ENCODE data around the gene FANCE. TPM values are rescaled to one million over a fixed set of nuclear protein-coding genes. Genes with fewer than 3 reads are reported as not detected.
"Not testable (repeated sequence)": the region's sequence is repeated elsewhere in the genome, so short reads cannot be mapped to it uniquely, and the experiment has no call there.

FANCE gene
- total RNA-seq, 1 donor from 2014 or later = 9.0 TPM

GRCh38 chr6:35427435-35427834 is 24.7 kb upstream of the FANCE start:
- ATAC-seq = no peak
- intact Hi-C loops (cut with DNase I) = no loop called here
- no peak for TF ChIP-seq CTCF (IDR thresholded peaks at IDR 0.05)

GRCh38 chr6:35427851-35428321 is 24.3 kb upstream of the FANCE start:
- DNase-seq = no peak
- intact Hi-C loops (cut with DNase I) = no loop called here
- peaks cover 18% of the 10 kb centered on the region for H3K9me3 ChIP-seq
- no peak for ATAC-seq
- H3K27me3 ChIP-seq (ENCODE audit: low read depth) = no peaks in the 10 kb centered on the region
- peaks cover 43% of the 10 kb centered on the region for H3K36me3 ChIP-seq
- peaks cover 13% of the 10 kb centered on the region for H3K4me1 ChIP-seq
- TF ChIP-seq CTCF (IDR thresholded peaks at IDR 0.05) = no peak
- H3K4me3 ChIP-seq = no peak overlapping the region
- H3K27ac ChIP-seq = no peak overlapping the region

More at GRCh38 chr6:35427435-35427834, 24.7 kb upstream of the FANCE start:
- no peak for DNase-seq
- Histone ChIP-seq H3K27me3 (ENCODE audit: low read depth) (no peaks in the 10 kb centered on the region), H3K9me3 (peaks cover 18% of the 10 kb centered on the region), H3K4me1 (peaks cover 13% of the 10 kb centered on the region), H3K27ac (no peak overlapping the region), H3K36me3 (peaks cover 48% of the 10 kb centered on the region), H3K4me3 (no peak overlapping the region)

- H3K27me3 ChIP-seq (ENCODE audit: low read depth) = no peaks in the 10 kb centered on the region
- DNase-seq (no peak), ATAC-seq (no peak)
- no peak overlapping the region for H3K27ac ChIP-seq
- H3K36me3 ChIP-seq = peaks cover 36% of the 10 kb centered on the region
- H3K4me3 ChIP-seq = no peak overlapping the region
- peaks cover 18% of the 10 kb centered on the region for H3K9me3 ChIP-seq
- no peak for TF ChIP-seq CTCF (IDR thresholded peaks at IDR 0.05)
- peaks cover 13% of the 10 kb centered on the region for H3K4me1 ChIP-seq
- intact Hi-C loops (cut with DNase I) = no loop called here
These were observed 23.6 kb upstream of the FANCE start for GRCh38 chr6:35428421-35429149.

GRCh38 chr6:35429463-35429862 is 22.7 kb upstream of the FANCE start:
- intact Hi-C loops (cut with DNase I) = no loop called here
- DNase-seq (no peak), ATAC-seq (no peak)
- Histone ChIP-seq H3K4me3 (no peak overlapping the region), H3K9me3 (peaks cover 18% of the 10 kb centered on the region), H3K4me1 (peaks cover 13% of the 10 kb centered on the region), H3K27me3 (ENCODE audit: low read depth) (no peaks in the 10 kb centered on the region), H3K36me3 (peaks cover 27% of the 10 kb centered on the region), H3K27ac (no peak overlapping the region)
- no peak for TF ChIP-seq CTCF (IDR thresholded peaks at IDR 0.05)

- Histone ChIP-seq H3K4me1 (no peaks in the 10 kb centered on the region), H3K9me3 (peaks cover 18% of the 10 kb centered on the region), H3K4me3 (no peak overlapping the region), H3K36me3 (peaks cover 3% of the 10 kb centered on the region), H3K27ac (no peak overlapping the region), H3K27me3 (ENCODE audit: low read depth) (no peaks in the 10 kb centered on the region)
- intact Hi-C loops (cut with DNase I) = no loop called here
- DNase-seq (no peak), ATAC-seq (no peak)
- no peak for TF ChIP-seq CTCF (IDR thresholded peaks at IDR 0.05)
These were observed 19.8 kb upstream of the FANCE start for GRCh38 chr6:35432291-35432690.

- H3K4me1 ChIP-seq; H3K36me3 ChIP-seq; ATAC-seq; DNase-seq; H3K4me3 ChIP-seq; intact Hi-C loops (cut with DNase I); H3K27ac ChIP-seq; H3K27me3 ChIP-seq (ENCODE audit: low read depth): not testable (repeated sequence)
- H3K9me3 ChIP-seq = peaks cover 18% of the 10 kb centered on the region
These were observed 19.4 kb upstream of the FANCE start for GRCh38 chr6:35432702-35433101.

Data from lower lobe of right lung (tissue), 2 donors.